Measurements from ENCODE around the gene ZNF488. TPM values are rescaled to one million over a fixed set of nuclear protein-coding genes. Genes with fewer than 3 reads are reported as not detected.

Gene ZNF488
- total RNA-seq, 4 donors from 2014 or later = 0.12 to 0.47 TPM; not detected in 2

- ATAC-seq = no peak
Observed at GRCh38 chr10:47421057-47421952, 37.2 kb upstream of the ZNF488 start.

GRCh38 chr10:47420305-47421056 lies 36.4 kb upstream of the ZNF488 start:
- Histone ChIP-seq H3K4me1 (no peaks in the 10 kb centered on the region), H3K36me3 (no peaks in the 10 kb centered on the region), H3K27ac (no peak overlapping the region), H3K27me3 (no peaks in the 10 kb centered on the region), H3K9me3 (no peaks in the 10 kb centered on the region), H3K4me3 (no peak overlapping the region)
- TF ChIP-seq POLR2AphosphoS5 (IDR thresholded peaks at IDR 0.05) = no peak
- TF ChIP-seq CTCF (IDR thresholded peaks at IDR 0.05) = no peak
- no peak for TF ChIP-seq POLR2A (IDR thresholded peaks at IDR 0.05)
- no peak for TF ChIP-seq EP300 (IDR thresholded peaks at IDR 0.05)
- 58 to 66% methylated on average over 4 to 9 of the region's 14 CpGs for WGBS, 2 donors (ENCODE audit: low coverage in 1 of 2)
- no peak for ATAC-seq

More at GRCh38 chr10:47421057-47421952, 37.2 kb upstream of the ZNF488 start:
- no peaks in the 10 kb centered on the region for H3K9me3 ChIP-seq
- H3K36me3 ChIP-seq = no peaks in the 10 kb centered on the region
- H3K4me3 ChIP-seq = no peak overlapping the region
- 86 to 87% methylated on average over 2 to 5 of the region's 7 CpGs for WGBS, 2 donors (ENCODE audit: low coverage in 1 of 2)
- no peak overlapping the region for H3K27ac ChIP-seq
- no peaks in the 10 kb centered on the region for H3K4me1 ChIP-seq
- TF ChIP-seq CTCF (IDR thresholded peaks at IDR 0.05) (no peak), EP300 (IDR thresholded peaks at IDR 0.05) (no peak), POLR2AphosphoS5 (IDR thresholded peaks at IDR 0.05) (no peak), POLR2A (IDR thresholded peaks at IDR 0.05) (no peak)
- no peaks in the 10 kb centered on the region for H3K27me3 ChIP-seq

GRCh38 chr10:47419421-47419820 lies 35.3 kb upstream of the ZNF488 start:
- Histone ChIP-seq H3K27ac (no peak overlapping the region), H3K9me3 (no peaks in the 10 kb centered on the region), H3K36me3 (no peaks in the 10 kb centered on the region), H3K4me1 (no peaks in the 10 kb centered on the region), H3K4me3 (no peak overlapping the region), H3K27me3 (no peaks in the 10 kb centered on the region)
- TF ChIP-seq POLR2A (IDR thresholded peaks at IDR 0.05) = no peak
- TF ChIP-seq CTCF (IDR thresholded peaks at IDR 0.05) = no peak
- TF ChIP-seq POLR2AphosphoS5 (IDR thresholded peaks at IDR 0.05) = no peak
- no peak for TF ChIP-seq EP300 (IDR thresholded peaks at IDR 0.05)
- ATAC-seq = no peak
- WGBS, 2 donors (ENCODE audit: low coverage in 1 of 2) = no CpG with 5 or more reads among the region's 2 CpGs

GRCh38 chr10:47418966-47419365 lies 34.9 kb upstream of the ZNF488 start:
- Histone ChIP-seq H3K27ac (no peak overlapping the region), H3K9me3 (no peaks in the 10 kb centered on the region), H3K36me3 (no peaks in the 10 kb centered on the region), H3K27me3 (no peaks in the 10 kb centered on the region), H3K4me1 (no peaks in the 10 kb centered on the region), H3K4me3 (no peak overlapping the region)
- ATAC-seq = no peak
- 87 to 100% methylated on average over 1 to 3 of the region's 4 CpGs for WGBS, 2 donors (ENCODE audit: low coverage in 1 of 2)
- no peak for TF ChIP-seq EP300 (IDR thresholded peaks at IDR 0.05)
- no peak for TF ChIP-seq POLR2A (IDR thresholded peaks at IDR 0.05)
- TF ChIP-seq POLR2AphosphoS5 (IDR thresholded peaks at IDR 0.05) = no peak
- TF ChIP-seq CTCF (IDR thresholded peaks at IDR 0.05) = no peak

Measured in gastroesophageal sphincter (tissue), 4 donors.